Measurements from ENCODE around the gene LSMEM2. TPM values are rescaled to one million over a fixed set of nuclear protein-coding genes. Genes with fewer than 3 reads are reported as not detected.

LSMEM2 gene
- total RNA-seq, 1 experiment from 2014 or later, result not detected

Other genes with a start within 250 kb of the LSMEM2 start
- gene RBM5, start 190.2 kb upstream of the LSMEM2 start, total RNA-seq (2014; rRNA removed; shearing (Covaris generic)), result 81.7 and 108 TPM in 2 replicates
- gene SEMA3F, start 123.8 kb upstream of the LSMEM2 start, total RNA-seq (2014; rRNA removed; shearing (Covaris generic)), result 1.5 and 1.9 TPM in 2 replicates
- gene GNAT1, start 87.5 kb upstream of the LSMEM2 start, total RNA-seq (2014; rRNA removed; shearing (Covaris generic)), result not detected in 2 replicates
- not detected in 2 replicates for gene SLC38A3, start 73.8 kb upstream of the LSMEM2 start, total RNA-seq (2014; rRNA removed; shearing (Covaris generic))
- gene GNAI2, start 42.9 kb upstream of the LSMEM2 start, total RNA-seq (2014; rRNA removed; shearing (Covaris generic)), result 302 and 305 TPM in 2 replicates
- gene SEMA3B, start 9.9 kb upstream of the LSMEM2 start, total RNA-seq (2014; rRNA removed; shearing (Covaris generic)), result 3.1 and 5.6 TPM in 2 replicates
- 97.9 and 116 TPM in 2 replicates for gene IFRD2, start 13.3 kb downstream of the LSMEM2 start, total RNA-seq (2014; rRNA removed; shearing (Covaris generic))
- gene HYAL3, start 20.3 kb downstream of the LSMEM2 start, total RNA-seq (2014; rRNA removed; shearing (Covaris generic)), result 11.5 and 12.0 TPM in 2 replicates
- 14.6 and 16.1 TPM in 2 replicates for gene NAA80, start 20.3 kb downstream of the LSMEM2 start, total RNA-seq (2014; rRNA removed; shearing (Covaris generic))
- gene HYAL1, start 24.5 kb downstream of the LSMEM2 start, total RNA-seq (2014; rRNA removed; shearing (Covaris generic)), result 0.29 and 0.72 TPM in 2 replicates
- gene HYAL2, start 43.7 kb downstream of the LSMEM2 start, total RNA-seq (2014; rRNA removed; shearing (Covaris generic)), result 42.2 and 52.3 TPM in 2 replicates
- 26.8 and 33.7 TPM in 2 replicates for gene TUSC2, start 49.1 kb downstream of the LSMEM2 start, total RNA-seq (2014; rRNA removed; shearing (Covaris generic))
- gene RASSF1, start 61.7 kb downstream of the LSMEM2 start, total RNA-seq (2014; rRNA removed; shearing (Covaris generic)), result 51.7 and 77.8 TPM in 2 replicates
- gene ZMYND10, start 66.6 kb downstream of the LSMEM2 start, total RNA-seq (2014; rRNA removed; shearing (Covaris generic)), result 2.9 and 5.2 TPM in 2 replicates
- 26.2 and 35.7 TPM in 2 replicates for gene NPRL2, start 71.7 kb downstream of the LSMEM2 start, total RNA-seq (2014; rRNA removed; shearing (Covaris generic))
- gene CYB561D2, start 71.8 kb downstream of the LSMEM2 start, total RNA-seq (2014; rRNA removed; shearing (Covaris generic)), result 39.7 and 49.1 TPM in 2 replicates
- gene TMEM115, start 80.4 kb downstream of the LSMEM2 start, total RNA-seq (2014; rRNA removed; shearing (Covaris generic)), result 42.5 and 45.4 TPM in 2 replicates
- gene CACNA2D2, start 224.5 kb downstream of the LSMEM2 start, total RNA-seq (2014; rRNA removed; shearing (Covaris generic)), result under 0.01 TPM in 1 of 2 replicates, not detected in the other

Measured in RPMI7951 (cell line).